IMR-90 (cell line): ENCODE data around the gene ADAMTS14. TPM values are rescaled to one million over a fixed set of nuclear protein-coding genes. Genes with fewer than 3 reads are reported as not detected.
A peak's percentile ranks its signal among the peaks of the same experiment; 100 is the strongest.

Experiments
- ATAC-seq: fragments of 200-7000 bp; cut with Tn5 transposase; 2 replicates; pipeline ENCODE4 v1.9.1; 2020; ENCODE audit warnings: low read depth, mild to moderate bottlenecking, moderate library complexity
- BruUV-seq: library from RNA; stranded (reverse); fragments of 400-500 nt; replicated peaks from 2 replicates; lab custom pipeline; 2021; lab: Mats Ljungman, UMichigan
- CTCF ChIA-PET: fragments of 300-600 bp; formaldehyde crosslinking; extraction: SDS; loops from one replicate; lab custom pipeline; 2021; ENCODE audit warnings: antibody characterized with exemption; lab: Yijun Ruan, JAX
- POLR2A ChIA-PET: fragments of 300-600 bp; sonication (Branson Sonifier 250); formaldehyde crosslinking; loops from one replicate; lab custom pipeline; 2022; ENCODE audit warnings: antibody characterized with exemption; ENCODE audit not compliant: unreplicated experiment; lab: Charles Lee
- DNase-seq: peaks from one replicate; pipeline ENCODE4 v3.0.0; 2013
- H2AFZ ChIP-seq: replicated peaks from 2 replicates; pipeline ENCODE3; 2013; ENCODE audit warnings: low read length, mild to moderate bottlenecking; ENCODE audit not compliant: poor library complexity
- H2AK5ac ChIP-seq: 2 replicates; pipeline ENCODE4 v1.6.1; 2013; ENCODE audit warnings: low read depth, low read length, inconsistent platforms
- H2AK9ac ChIP-seq: replicated peaks from 2 replicates; pipeline ENCODE3; 2013; ENCODE audit warnings: mild to moderate bottlenecking, low read depth, low read length, moderate library complexity; ENCODE audit not compliant: poor library complexity
- H2BK120ac ChIP-seq: 2 replicates; pipeline ENCODE4 v1.6.1; 2013; ENCODE audit warnings: low read depth, low read length, inconsistent platforms
- H2BK15ac ChIP-seq: 3 replicates; pipeline ENCODE4 v1.6.1; 2013; ENCODE audit warnings: low read depth, low read length, inconsistent platforms
- H2BK20ac ChIP-seq: 2 replicates; pipeline ENCODE4 v1.6.1; 2013; ENCODE audit warnings: low read depth, mild to moderate bottlenecking, inconsistent platforms, low read length, moderate library complexity
- H2BK5ac ChIP-seq: 2 replicates; pipeline ENCODE4 v1.6.1; 2013; ENCODE audit warnings: mild to moderate bottlenecking, low read depth, low read length, inconsistent platforms; ENCODE audit not compliant: poor library complexity, severe bottlenecking
- H3K14ac ChIP-seq: replicated peaks from 2 replicates; pipeline ENCODE4 v1.6.1; 2013; ENCODE audit warnings: low read depth, low read length, inconsistent platforms
- H3K18ac ChIP-seq: 2 replicates; pipeline ENCODE4 v1.6.1; 2013; ENCODE audit warnings: low read depth, low read length, control low read depth
- H3K23ac ChIP-seq: 2 replicates; pipeline ENCODE4 v1.6.1; 2013; ENCODE audit warnings: low read depth, low read length, inconsistent platforms
- H3K27ac ChIP-seq: 2 replicates; pipeline ENCODE4 v1.5.1; 2013; ENCODE audit warnings: mild to moderate bottlenecking, control low read depth, low read length; ENCODE audit not compliant: insufficient read depth
- H3K27me3 ChIP-seq: 2 replicates; pipeline ENCODE4 v1.6.1; 2013; ENCODE audit warnings: low read length; ENCODE audit not compliant: control insufficient read depth, insufficient read depth
- H3K36me3 ChIP-seq: 2 replicates; pipeline ENCODE4 v1.6.1; 2013; ENCODE audit warnings: low read length, mixed read lengths; ENCODE audit not compliant: control insufficient read depth, insufficient read depth
- H3K4ac ChIP-seq: 2 replicates; pipeline ENCODE4 v1.6.1; 2013; ENCODE audit warnings: low read depth, low read length, inconsistent platforms
- H3K4me1 ChIP-seq: 2 replicates; pipeline ENCODE4 v1.6.1; 2013; ENCODE audit warnings: low read length, mixed read lengths; ENCODE audit not compliant: control insufficient read depth, insufficient read depth
- H3K4me2 ChIP-seq: 2 replicates; pipeline ENCODE4 v1.6.1; 2013; ENCODE audit warnings: low read depth, mild to moderate bottlenecking, control low read depth, low read length, moderate library complexity
- H3K4me3 ChIP-seq: 2 replicates; pipeline ENCODE4 v1.5.1; 2013; ENCODE audit warnings: low read depth, mild to moderate bottlenecking, control low read depth, low read length, moderate library complexity; ENCODE audit not compliant: insufficient read depth
- H3K56ac ChIP-seq: 2 replicates; pipeline ENCODE4 v1.6.1; 2013; ENCODE audit warnings: low read length, inconsistent platforms; ENCODE audit not compliant: insufficient read depth; ENCODE audit errors: extremely low read depth
- H3K79me1 ChIP-seq, 2 experiments: 2 replicates each; pipeline ENCODE4 v1.6.1; 2013; ENCODE audit warnings: low read length in 2 of 2, inconsistent platforms in 1 of 2, low read depth in 1 of 2
- H3K9ac ChIP-seq: 2 replicates; pipeline ENCODE4 v1.6.1; 2013; ENCODE audit warnings: low read depth, low read length, control low read depth
- H3K9me1 ChIP-seq: 2 replicates; pipeline ENCODE4 v1.6.1; 2013; ENCODE audit warnings: low read length, inconsistent platforms; ENCODE audit not compliant: insufficient read depth
- H3K9me3 ChIP-seq: 2 replicates; pipeline ENCODE4 v1.6.1; 2013; ENCODE audit warnings: low read length; ENCODE audit not compliant: control insufficient read depth, insufficient read depth
- H4K20me1 ChIP-seq: 2 replicates; pipeline ENCODE4 v1.6.1; 2013; ENCODE audit warnings: low read length, inconsistent platforms; ENCODE audit not compliant: insufficient read depth
- H4K5ac ChIP-seq: 2 replicates; pipeline ENCODE4 v1.6.1; 2013; ENCODE audit warnings: mild to moderate bottlenecking, low read depth, low read length, control low read depth
- H4K8ac ChIP-seq, 2 experiments: 2 replicates each; pipeline ENCODE4 v1.6.1; 2013; ENCODE audit warnings: low read depth in 2 of 2, low read length in 2 of 2, control low read depth in 1 of 2, inconsistent platforms in 1 of 2
- H4K91ac ChIP-seq: 2 replicates; pipeline ENCODE4 v1.6.1; 2013; ENCODE audit warnings: low read depth, low read length, inconsistent platforms; ENCODE audit not compliant: insufficient read depth
- BHLHE40 ChIP-seq: fragments of 150-350 bp; IDR thresholded peaks from 2 replicates; pipeline ENCODE4 v1.6.1; 2016; ENCODE audit warnings: mild to moderate bottlenecking, low read depth, low read length
- CEBPB ChIP-seq: IDR thresholded peaks from 2 replicates; pipeline ENCODE4 v1.6.1; 2012; ENCODE audit warnings: low read depth, low read length, improper control_type of control experiment
- CHD1 ChIP-seq: IDR thresholded peaks from 2 replicates; pipeline ENCODE4 v1.6.1; 2012; ENCODE audit warnings: low read depth, low read length, improper control_type of control experiment
- FOS ChIP-seq: fragments of 150-350 bp; IDR thresholded peaks from 2 replicates; pipeline ENCODE4 v1.6.1; 2016; ENCODE audit warnings: low read depth, low read length
- MAFK ChIP-seq: IDR thresholded peaks from 2 replicates; pipeline ENCODE4 v1.6.1; 2012; ENCODE audit warnings: low read depth, low read length, improper control_type of control experiment
- MAZ ChIP-seq: IDR thresholded peaks from 2 replicates; pipeline ENCODE4 v1.6.1; 2012; ENCODE audit warnings: low read depth, mild to moderate bottlenecking, low read length, improper control_type of control experiment, moderate library complexity, borderline replicate concordance
- MXI1 ChIP-seq: IDR thresholded peaks from 2 replicates; pipeline ENCODE4 v1.6.1; 2012; ENCODE audit warnings: low read depth, mild to moderate bottlenecking, low read length, moderate library complexity, borderline replicate concordance
- NFE2L2 ChIP-seq: fragments of 150-350 bp; IDR thresholded peaks from 2 replicates; pipeline ENCODE4 v1.6.1; 2016; ENCODE audit warnings: low read depth, mild to moderate bottlenecking, low read length
- POLR2A ChIP-seq: IDR thresholded peaks from 2 replicates; pipeline ENCODE4 v1.6.1; 2012; ENCODE audit warnings: mild to moderate bottlenecking, low read depth, low read length
- RAD21 ChIP-seq: IDR thresholded peaks from 2 replicates; pipeline ENCODE4 v1.6.1; 2012; ENCODE audit warnings: low read length, improper control_type of control experiment
- RCOR1 ChIP-seq: IDR thresholded peaks from 2 replicates; pipeline ENCODE4 v1.6.1; 2012; ENCODE audit warnings: mild to moderate bottlenecking, low read length, improper control_type of control experiment; ENCODE audit not compliant: insufficient replicate concordance
- RFX5 ChIP-seq: IDR thresholded peaks from 2 replicates; pipeline ENCODE4 v1.8.0; 2012; ENCODE audit warnings: low read depth, mild to moderate bottlenecking, low read length, moderate library complexity
- SMC3 ChIP-seq: fragments of 150-350 bp; IDR thresholded peaks from 2 replicates; pipeline ENCODE4 v1.6.1; 2016; ENCODE audit warnings: low read depth, mild to moderate bottlenecking, antibody characterized with exemption, low read length, moderate library complexity
- WGBS, 2 experiments: methylation state at CpG; one replicate each; pipeline versions ENCODE4 v1.1.5 to v1.1.7; 2013; ENCODE audit warnings: missing lambda C conversion rate in 2 of 2; ENCODE audit not compliant: insufficient read length in 1 of 2; ENCODE audit errors: extremely low coverage in 2 of 2; 5-methylcytosine and 5-hydroxymethylcytosine counted together
- dilution Hi-C: fragments of 300-500 bp; cut with HindIII; formaldehyde crosslinking; loops from one replicate; pipeline ENCODE4 v1.14.3; 2018; ENCODE audit warnings: low sequenced_read_pairs; ENCODE audit not compliant: unreplicated experiment
- in situ Hi-C: fragments of 300-500 bp; cut with MboI; formaldehyde crosslinking; loops from 3 replicates; pipeline ENCODE4 v1.14.3; 2019; ENCODE audit warnings: low sequenced_read_pairs, inconsistent platforms, mixed read lengths
- intact Hi-C: fragments of 100-400 bp; cut with micrococcal nuclease; formaldehyde crosslinking; loops from 2 replicates; pipeline ENCODE4 v1.10.0; 2022
- polyA plus RNA-seq, 3 experiments: library from polyadenylated mRNA; depleted of rRNA; stranded (reverse); fragments of >200 nt; gene quantifications; 2 replicates each; pipeline ENCODE4 v1.2.3, GENCODE V29; 2012; ENCODE audit warnings: low replicate concordance in 1 of 3
- total RNA-seq: library from RNA; depleted of rRNA; stranded (reverse); fragments of >200 nt; gene quantifications from 2 replicates; pipeline ENCODE4 v1.2.3, GENCODE V29; 2012
- TF ChIP-seq, protein P1 (sequence below): fragments of 150-350 bp; IDR thresholded peaks from 2 replicates; pipeline ENCODE4 v1.6.1; 2017; ENCODE audit warnings: mild to moderate bottlenecking, antibody characterized with exemption, low read length, low read depth
- TF ChIP-seq, protein P2 (sequence below): fragments of 150-350 bp; IDR thresholded peaks from 2 replicates; pipeline ENCODE4 v1.6.1; 2016; ENCODE audit warnings: low read depth, mild to moderate bottlenecking, low read length, moderate library complexity, borderline replicate concordance
- TF ChIP-seq, protein P3 (sequence below): conservative IDR thresholded peaks from 2 replicates; pipeline ENCODE4 v1.5.1; 2012; ENCODE audit warnings: mild to moderate bottlenecking, low read depth, low read length, improper control_type of control experiment

The ADAMTS14 gene
- total and polyA plus RNA-seq, 2 of the 4 experiments (the other 2 are of a cell fraction): under 0.01 to 0.31 TPM

DNA sequence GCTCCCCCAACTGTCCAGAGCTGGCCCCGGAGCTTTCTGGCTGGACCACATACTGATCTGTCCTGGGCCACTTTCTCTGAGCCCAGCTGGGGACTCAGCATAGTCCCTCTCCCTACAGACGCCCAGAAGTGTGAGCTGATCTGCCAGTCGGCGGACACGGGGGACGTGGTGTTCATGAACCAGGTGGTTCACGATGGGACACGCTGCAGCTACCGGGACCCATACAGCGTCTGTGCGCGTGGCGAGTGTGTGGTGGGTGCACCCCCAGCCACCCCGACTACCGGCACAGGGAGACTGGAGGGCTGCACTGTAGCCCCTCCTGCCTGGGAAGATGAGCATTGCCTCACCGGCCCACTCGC is 71.1 kb downstream of the ADAMTS14 start:
- Histone ChIP-seq H2AFZ (no peak overlapping the region), H3K23ac (no peak overlapping the region), H2BK15ac (no peak overlapping the region), H3K9me1 (peaks cover 3% of the 10 kb centered on the region; the same call in 1 of the 2 replicates), H3K27ac (no peak overlapping the region), H4K91ac (no peak overlapping the region), H3K79me1 (no peaks in the 10 kb centered on the region), H4K5ac (no peak overlapping the region), H3K9ac (no peak overlapping the region), H3K36me3 (no peaks in the 10 kb centered on the region), H3K4ac (no peak overlapping the region), H3K4me3 (no peak overlapping the region), H3K9me3 (peaks cover 3% of the 10 kb centered on the region), H2AK5ac (no peak overlapping the region), H4K8ac (no peak overlapping the region), H4K20me1 (no peaks in the 10 kb centered on the region), H2BK20ac (no peak overlapping the region), H3K4me2 (no peak overlapping the region), H2BK5ac (no peak overlapping the region), H3K27me3 (peaks cover 5% of the 10 kb centered on the region; the same call in 1 of the 2 replicates), H3K14ac (no peak overlapping the region), H2AK9ac (no peak overlapping the region), H2BK120ac (peak overlapping the region; percentile 5; the same call in 1 of the 2 replicates), H3K18ac (no peak overlapping the region), H3K4me1 (peaks cover 5% of the 10 kb centered on the region; the same call in 1 of the 2 replicates), H3K56ac (no peak overlapping the region)
- DNase-seq (no peak), ATAC-seq (no peak)
- intact Hi-C loops: no loop called here
- POLR2A ChIA-PET: no interaction called here
- dilution Hi-C loops: no loop called here
- 60% methylated on average over 2 of the region's 17 CpGs; no CpG with 5 or more reads in 1 of the 2 experiments for WGBS, 2 experiments
- in situ Hi-C loops: no loop called here
- TF ChIP-seq SMC3 (no peak), RFX5 (no peak), POLR2A (no peak), BHLHE40 (no peak), CEBPB (no peak), MXI1 (no peak), MAZ (no peak), CHD1 (no peak), RAD21 (no peak), RCOR1 (no peak), NFE2L2 (no peak), FOS (no peak), MAFK (no peak)
- TF ChIP-seq, protein P1, sequence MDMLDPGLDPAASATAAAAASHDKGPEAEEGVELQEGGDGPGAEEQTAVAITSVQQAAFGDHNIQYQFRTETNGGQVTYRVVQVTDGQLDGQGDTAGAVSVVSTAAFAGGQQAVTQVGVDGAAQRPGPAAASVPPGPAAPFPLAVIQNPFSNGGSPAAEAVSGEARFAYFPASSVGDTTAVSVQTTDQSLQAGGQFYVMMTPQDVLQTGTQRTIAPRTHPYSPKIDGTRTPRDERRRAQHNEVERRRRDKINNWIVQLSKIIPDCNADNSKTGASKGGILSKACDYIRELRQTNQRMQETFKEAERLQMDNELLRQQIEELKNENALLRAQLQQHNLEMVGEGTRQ: no peak
- TF ChIP-seq, protein P2, sequence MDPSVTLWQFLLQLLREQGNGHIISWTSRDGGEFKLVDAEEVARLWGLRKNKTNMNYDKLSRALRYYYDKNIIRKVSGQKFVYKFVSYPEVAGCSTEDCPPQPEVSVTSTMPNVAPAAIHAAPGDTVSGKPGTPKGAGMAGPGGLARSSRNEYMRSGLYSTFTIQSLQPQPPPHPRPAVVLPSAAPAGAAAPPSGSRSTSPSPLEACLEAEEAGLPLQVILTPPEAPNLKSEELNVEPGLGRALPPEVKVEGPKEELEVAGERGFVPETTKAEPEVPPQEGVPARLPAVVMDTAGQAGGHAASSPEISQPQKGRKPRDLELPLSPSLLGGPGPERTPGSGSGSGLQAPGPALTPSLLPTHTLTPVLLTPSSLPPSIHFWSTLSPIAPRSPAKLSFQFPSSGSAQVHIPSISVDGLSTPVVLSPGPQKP: no peak
- TF ChIP-seq, protein P3, sequence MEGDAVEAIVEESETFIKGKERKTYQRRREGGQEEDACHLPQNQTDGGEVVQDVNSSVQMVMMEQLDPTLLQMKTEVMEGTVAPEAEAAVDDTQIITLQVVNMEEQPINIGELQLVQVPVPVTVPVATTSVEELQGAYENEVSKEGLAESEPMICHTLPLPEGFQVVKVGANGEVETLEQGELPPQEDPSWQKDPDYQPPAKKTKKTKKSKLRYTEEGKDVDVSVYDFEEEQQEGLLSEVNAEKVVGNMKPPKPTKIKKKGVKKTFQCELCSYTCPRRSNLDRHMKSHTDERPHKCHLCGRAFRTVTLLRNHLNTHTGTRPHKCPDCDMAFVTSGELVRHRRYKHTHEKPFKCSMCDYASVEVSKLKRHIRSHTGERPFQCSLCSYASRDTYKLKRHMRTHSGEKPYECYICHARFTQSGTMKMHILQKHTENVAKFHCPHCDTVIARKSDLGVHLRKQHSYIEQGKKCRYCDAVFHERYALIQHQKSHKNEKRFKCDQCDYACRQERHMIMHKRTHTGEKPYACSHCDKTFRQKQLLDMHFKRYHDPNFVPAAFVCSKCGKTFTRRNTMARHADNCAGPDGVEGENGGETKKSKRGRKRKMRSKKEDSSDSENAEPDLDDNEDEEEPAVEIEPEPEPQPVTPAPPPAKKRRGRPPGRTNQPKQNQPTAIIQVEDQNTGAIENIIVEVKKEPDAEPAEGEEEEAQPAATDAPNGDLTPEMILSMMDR: no peak
- no TSS peak for BruUV-seq
- CTCF ChIA-PET: no interaction called here
